Measurements from ENCODE around the gene POC1B. TPM values are rescaled to one million over a fixed set of nuclear protein-coding genes. Genes with fewer than 3 reads are reported as not detected.
A peak's percentile ranks its signal among the peaks of the same experiment; 100 is the strongest.

Gene POC1B
- total RNA-seq, 4 donors from 2014 or later = 17.6 to 35.2 (median 23.8) TPM

- H3K4me1 ChIP-seq = peaks cover 0 to 23% (median 6%) of the 10 kb centered on the region in 3 donors
- 80 to 90% methylated on average over 1 to 4 of the region's 4 CpGs for WGBS, 2 donors (ENCODE audit: low coverage in 1 of 2)
- H3K27me3 ChIP-seq = no peaks in the 10 kb centered on the region
- no peak for ATAC-seq
- TF ChIP-seq POLR2A (IDR thresholded peaks at IDR 0.05) (no peak), CTCF (IDR thresholded peaks at IDR 0.05) (no peak), EP300 (IDR thresholded peaks at IDR 0.05) (no peak), POLR2AphosphoS5 (IDR thresholded peaks at IDR 0.05) (no peak)
- H3K4me3 ChIP-seq = no peak overlapping the region
- no peaks in the 10 kb centered on the region for H3K9me3 ChIP-seq
- no peak overlapping the region for H3K27ac ChIP-seq
- no peaks in the 10 kb centered on the region for H3K36me3 ChIP-seq
Measured at GRCh38 chr12:89546151-89546550, 20.3 kb upstream of the POC1B start.

GRCh38 chr12:89544681-89545184 lies 18.9 kb upstream of the POC1B start:
- 17 to 20% methylated on average over 4 to 5 of the region's 6 CpGs for WGBS, 2 donors (ENCODE audit: low coverage in 1 of 2)
- H3K9me3 ChIP-seq = no peaks in the 10 kb centered on the region
- no peak overlapping the region for H3K4me3 ChIP-seq
- H3K4me1 ChIP-seq = peaks cover 0 to 23% (median 6%) of the 10 kb centered on the region in 3 donors
- H3K27me3 ChIP-seq = no peaks in the 10 kb centered on the region
- ATAC-seq = peak; percentile 21
- no peak for TF ChIP-seq EP300 (IDR thresholded peaks at IDR 0.05)
- no peak for TF ChIP-seq POLR2A (IDR thresholded peaks at IDR 0.05)
- no peak for TF ChIP-seq POLR2AphosphoS5 (IDR thresholded peaks at IDR 0.05)
- TF ChIP-seq CTCF (IDR thresholded peaks at IDR 0.05) = no peak
- no peaks in the 10 kb centered on the region for H3K36me3 ChIP-seq
- no peak overlapping the region for H3K27ac ChIP-seq

- 91% methylated on average over 1 of the region's 1 CpG; no CpG with 5 or more reads in 1 of the 2 donors for WGBS, 2 donors (ENCODE audit: low coverage in 1 of 2)
- H3K27me3 ChIP-seq = no peaks in the 10 kb centered on the region
- no peak overlapping the region for H3K4me3 ChIP-seq
- ATAC-seq = no peak
- no peak overlapping the region for H3K27ac ChIP-seq
- peaks cover 0 to 23% (median 6%) of the 10 kb centered on the region in 3 donors for H3K4me1 ChIP-seq
- H3K36me3 ChIP-seq = no peaks in the 10 kb centered on the region
- no peaks in the 10 kb centered on the region for H3K9me3 ChIP-seq
- no peak for TF ChIP-seq CTCF (IDR thresholded peaks at IDR 0.05)
- TF ChIP-seq EP300 (IDR thresholded peaks at IDR 0.05) = no peak
- TF ChIP-seq POLR2A (IDR thresholded peaks at IDR 0.05) = no peak
- no peak for TF ChIP-seq POLR2AphosphoS5 (IDR thresholded peaks at IDR 0.05)
Measured at GRCh38 chr12:89544022-89544421, 18.2 kb upstream of the POC1B start.

GRCh38 chr12:89542912-89543592 lies 17.2 kb upstream of the POC1B start:
- TF ChIP-seq CTCF (IDR thresholded peaks at IDR 0.05) = peak; percentile 68 to 86 (median 80)
- TF ChIP-seq POLR2AphosphoS5 (IDR thresholded peaks at IDR 0.05) = no peak
- WGBS, 2 donors (ENCODE audit: low coverage in 1 of 2) = 16 to 22% methylated on average over 6 of the region's 6 CpGs
- Histone ChIP-seq H3K27ac (no peak overlapping the region), H3K9me3 (no peaks in the 10 kb centered on the region), H3K36me3 (no peaks in the 10 kb centered on the region), H3K27me3 (no peaks in the 10 kb centered on the region), H3K4me3 (no peak overlapping the region), H3K4me1 (peaks cover 0 to 23% (median 6%) of the 10 kb centered on the region in 3 donors)
- peak; percentile 62 for ATAC-seq

- Histone ChIP-seq H3K4me3 (no peak overlapping the region), H3K9me3 (no peaks in the 10 kb centered on the region), H3K27ac (no peak overlapping the region), H3K4me1 (peaks cover 0 to 23% (median 6%) of the 10 kb centered on the region in 3 donors), H3K36me3 (no peaks in the 10 kb centered on the region), H3K27me3 (no peaks in the 10 kb centered on the region)
- TF ChIP-seq POLR2AphosphoS5 (IDR thresholded peaks at IDR 0.05) (no peak), POLR2A (IDR thresholded peaks at IDR 0.05) (no peak), CTCF (IDR thresholded peaks at IDR 0.05) (no peak), EP300 (IDR thresholded peaks at IDR 0.05) (no peak)
- 94 to 100% methylated on average over 2 of the region's 2 CpGs for WGBS, 2 donors (ENCODE audit: low coverage in 1 of 2)
- ATAC-seq = no peak
Measured at GRCh38 chr12:89542236-89542635, 16.4 kb upstream of the POC1B start.

Data from gastroesophageal sphincter (tissue), 4 donors.